ENCODE measurements around the gene CORO2A. TPM values are rescaled to one million over a fixed set of nuclear protein-coding genes. Genes with fewer than 3 reads are reported as not detected.
A peak's percentile ranks its signal among the peaks of the same experiment; 100 is the strongest.

The CORO2A gene
- total and polyA plus RNA-seq, 2 of the 13 experiments (the other 11 are each of a cell fraction or from before 2014, with no cell fraction given): 14.4 to 15.3 TPM

DNA sequence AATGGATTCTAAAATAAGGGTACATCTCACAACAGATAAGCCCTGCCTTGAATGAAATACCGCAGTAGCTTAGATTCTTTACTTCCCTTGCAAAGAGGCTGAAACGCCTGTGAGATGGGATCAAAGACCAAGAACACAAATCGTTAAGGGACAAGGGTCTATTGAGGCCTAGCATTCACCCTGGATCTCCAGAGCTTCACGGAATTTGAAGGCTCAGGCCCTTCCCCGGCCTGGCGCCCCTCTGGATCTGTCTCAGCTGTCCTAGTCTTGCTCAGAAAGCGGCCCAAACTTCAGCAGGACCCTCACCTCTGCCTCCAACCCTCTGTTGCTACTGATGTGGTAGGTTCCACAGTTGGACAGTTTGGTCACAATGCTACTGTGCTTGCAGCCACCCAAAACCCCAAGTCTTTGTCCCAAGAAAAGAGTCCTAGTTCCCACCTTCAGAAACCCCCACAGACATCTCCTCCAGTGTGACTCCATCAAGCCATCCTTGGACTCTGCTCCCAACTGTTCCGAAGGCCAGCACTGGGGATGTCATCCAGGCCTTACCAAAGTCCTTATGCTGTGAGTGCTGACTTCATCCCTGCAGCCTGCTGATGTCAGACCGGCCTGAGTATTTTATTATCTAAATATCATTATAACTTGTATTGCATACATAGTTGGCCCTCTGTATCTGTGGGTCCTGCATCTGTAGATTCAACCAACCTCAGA, 9.4 kb downstream of the CORO2A start (continued):
- TF ChIP-seq ZNF788 (CRISPR knock-in tag; IDR thresholded peaks at IDR 0.05; ENCODE audit: borderline replicate concordance) (peak; percentile 69; the same call in 1 of the 2 replicates), RBFOX2 (IDR thresholded peaks at IDR 0.05; ENCODE audit: low read depth, low read length) (no peak), NFYB (CRISPR knock-in tag; IDR thresholded peaks at IDR 0.05) (no peak), AGO1 (IDR thresholded peaks at IDR 0.05; ENCODE audit: low read depth, low read length, poor library complexity, severe bottlenecking) (no peak), ZKSCAN5 (CRISPR knock-in tag; IDR thresholded peaks at IDR 0.05) (no peak), IRX3 (CRISPR knock-in tag; IDR thresholded peaks at IDR 0.05; ENCODE audit: borderline replicate concordance, low read depth) (no peak), ZNF577 (CRISPR knock-in tag; IDR thresholded peaks at IDR 0.05; ENCODE audit: borderline replicate concordance, low read depth) (no peak), JDP2 (CRISPR knock-in tag; IDR thresholded peaks at IDR 0.05; ENCODE audit: borderline replicate concordance) (no peak), ZSCAN31 (CRISPR knock-in tag; IDR thresholded peaks at IDR 0.05; ENCODE audit: low read depth) (0 out of 2 replicates have a peak, but pooled peaks have one; percentile 55), RBM22 (optimal IDR thresholded peaks at IDR 0.05; ENCODE audit: low read length) (no peak), ARNTL (CRISPR knock-in tag; IDR thresholded peaks at IDR 0.05) (no peak), KMT2B (CRISPR knock-in tag; IDR thresholded peaks at IDR 0.05) (no peak), CENPT (CRISPR knock-in tag; IDR thresholded peaks at IDR 0.05; ENCODE audit: low read depth) (no peak), ZNF264 (CRISPR knock-in tag; IDR thresholded peaks at IDR 0.05) (no peak), ZBTB7B (CRISPR knock-in tag; IDR thresholded peaks at IDR 0.05) (peak; percentile 70)
- TF ChIP-seq, protein P1, sequence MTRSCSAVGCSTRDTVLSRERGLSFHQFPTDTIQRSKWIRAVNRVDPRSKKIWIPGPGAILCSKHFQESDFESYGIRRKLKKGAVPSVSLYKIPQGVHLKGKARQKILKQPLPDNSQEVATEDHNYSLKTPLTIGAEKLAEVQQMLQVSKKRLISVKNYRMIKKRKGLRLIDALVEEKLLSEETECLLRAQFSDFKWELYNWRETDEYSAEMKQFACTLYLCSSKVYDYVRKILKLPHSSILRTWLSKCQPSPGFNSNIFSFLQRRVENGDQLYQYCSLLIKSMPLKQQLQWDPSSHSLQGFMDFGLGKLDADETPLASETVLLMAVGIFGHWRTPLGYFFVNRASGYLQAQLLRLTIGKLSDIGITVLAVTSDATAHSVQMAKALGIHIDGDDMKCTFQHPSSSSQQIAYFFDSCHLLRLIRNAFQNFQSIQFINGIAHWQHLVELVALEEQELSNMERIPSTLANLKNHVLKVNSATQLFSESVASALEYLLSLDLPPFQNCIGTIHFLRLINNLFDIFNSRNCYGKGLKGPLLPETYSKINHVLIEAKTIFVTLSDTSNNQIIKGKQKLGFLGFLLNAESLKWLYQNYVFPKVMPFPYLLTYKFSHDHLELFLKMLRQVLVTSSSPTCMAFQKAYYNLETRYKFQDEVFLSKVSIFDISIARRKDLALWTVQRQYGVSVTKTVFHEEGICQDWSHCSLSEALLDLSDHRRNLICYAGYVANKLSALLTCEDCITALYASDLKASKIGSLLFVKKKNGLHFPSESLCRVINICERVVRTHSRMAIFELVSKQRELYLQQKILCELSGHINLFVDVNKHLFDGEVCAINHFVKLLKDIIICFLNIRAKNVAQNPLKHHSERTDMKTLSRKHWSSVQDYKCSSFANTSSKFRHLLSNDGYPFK (CRISPR knock-in tag; IDR thresholded peaks at IDR 0.05; ENCODE audit: borderline replicate concordance): no peak
- TF ChIP-seq, protein P2, sequence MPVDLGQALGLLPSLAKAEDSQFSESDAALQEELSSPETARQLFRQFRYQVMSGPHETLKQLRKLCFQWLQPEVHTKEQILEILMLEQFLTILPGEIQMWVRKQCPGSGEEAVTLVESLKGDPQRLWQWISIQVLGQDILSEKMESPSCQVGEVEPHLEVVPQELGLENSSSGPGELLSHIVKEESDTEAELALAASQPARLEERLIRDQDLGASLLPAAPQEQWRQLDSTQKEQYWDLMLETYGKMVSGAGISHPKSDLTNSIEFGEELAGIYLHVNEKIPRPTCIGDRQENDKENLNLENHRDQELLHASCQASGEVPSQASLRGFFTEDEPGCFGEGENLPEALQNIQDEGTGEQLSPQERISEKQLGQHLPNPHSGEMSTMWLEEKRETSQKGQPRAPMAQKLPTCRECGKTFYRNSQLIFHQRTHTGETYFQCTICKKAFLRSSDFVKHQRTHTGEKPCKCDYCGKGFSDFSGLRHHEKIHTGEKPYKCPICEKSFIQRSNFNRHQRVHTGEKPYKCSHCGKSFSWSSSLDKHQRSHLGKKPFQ (CRISPR knock-in tag; IDR thresholded peaks at IDR 0.05; ENCODE audit: insufficient replicate concordance): peak; percentile 27
- TF ChIP-seq, protein P3, sequence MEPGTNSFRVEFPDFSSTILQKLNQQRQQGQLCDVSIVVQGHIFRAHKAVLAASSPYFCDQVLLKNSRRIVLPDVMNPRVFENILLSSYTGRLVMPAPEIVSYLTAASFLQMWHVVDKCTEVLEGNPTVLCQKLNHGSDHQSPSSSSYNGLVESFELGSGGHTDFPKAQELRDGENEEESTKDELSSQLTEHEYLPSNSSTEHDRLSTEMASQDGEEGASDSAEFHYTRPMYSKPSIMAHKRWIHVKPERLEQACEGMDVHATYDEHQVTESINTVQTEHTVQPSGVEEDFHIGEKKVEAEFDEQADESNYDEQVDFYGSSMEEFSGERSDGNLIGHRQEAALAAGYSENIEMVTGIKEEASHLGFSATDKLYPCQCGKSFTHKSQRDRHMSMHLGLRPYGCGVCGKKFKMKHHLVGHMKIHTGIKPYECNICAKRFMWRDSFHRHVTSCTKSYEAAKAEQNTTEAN (CRISPR knock-in tag; conservative IDR thresholded peaks at IDR 0.05): no peak
- TF ChIP-seq, protein P4, sequence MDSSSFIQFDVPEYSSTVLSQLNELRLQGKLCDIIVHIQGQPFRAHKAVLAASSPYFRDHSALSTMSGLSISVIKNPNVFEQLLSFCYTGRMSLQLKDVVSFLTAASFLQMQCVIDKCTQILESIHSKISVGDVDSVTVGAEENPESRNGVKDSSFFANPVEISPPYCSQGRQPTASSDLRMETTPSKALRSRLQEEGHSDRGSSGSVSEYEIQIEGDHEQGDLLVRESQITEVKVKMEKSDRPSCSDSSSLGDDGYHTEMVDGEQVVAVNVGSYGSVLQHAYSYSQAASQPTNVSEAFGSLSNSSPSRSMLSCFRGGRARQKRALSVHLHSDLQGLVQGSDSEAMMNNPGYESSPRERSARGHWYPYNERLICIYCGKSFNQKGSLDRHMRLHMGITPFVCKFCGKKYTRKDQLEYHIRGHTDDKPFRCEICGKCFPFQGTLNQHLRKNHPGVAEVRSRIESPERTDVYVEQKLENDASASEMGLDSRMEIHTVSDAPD (CRISPR knock-in tag; IDR thresholded peaks at IDR 0.05): no peak

All from HepG2 (cell line).